Hepatocyte (in vitro differentiated cells): ENCODE measurements around the gene DLG2.

Source experiments
- CTCF ChIP-seq: fragments of 200-600 bp; sonication (generic); IDR thresholded peaks from 2 replicates; pipeline ENCODE4 v1.5.1; 2016; ENCODE audit warnings: antibody characterized with exemption, mild to moderate bottlenecking; ENCODE audit not compliant: poor library complexity
- EZH2phosphoT487 ChIP-seq: fragments of 200-600 bp; sonication (generic); IDR thresholded peaks from one replicate; pipeline ENCODE4 v1.6.1; 2018; ENCODE audit warnings: antibody characterized with exemption, mild to moderate bottlenecking, low read depth, moderate library complexity; ENCODE audit not compliant: unreplicated experiment, severe bottlenecking

DNA sequence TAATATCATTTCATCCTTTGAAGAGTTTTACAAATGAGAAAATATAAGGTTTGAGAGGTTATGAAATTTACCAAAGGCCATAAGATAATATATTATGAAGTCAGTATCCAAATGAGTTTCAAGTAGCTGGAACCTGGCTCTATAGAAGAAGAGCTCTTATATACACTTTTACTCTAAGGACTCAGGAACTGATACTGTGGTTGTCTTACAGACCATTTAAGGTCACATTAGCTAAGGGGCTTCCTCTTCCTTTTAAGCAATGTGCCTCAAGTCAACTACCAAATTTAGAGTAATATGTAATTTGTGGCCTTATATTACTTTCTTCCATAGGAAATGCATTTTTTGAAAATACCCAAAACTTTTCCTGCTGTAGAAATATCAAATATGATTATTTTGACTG, 369.3 kb downstream of the DLG2 start:
- no peak for TF ChIP-seq CTCF
- TF ChIP-seq EZH2phosphoT487: no peak
